ENCODE data around the gene SMPD3.

Gene SMPD3

DNA sequence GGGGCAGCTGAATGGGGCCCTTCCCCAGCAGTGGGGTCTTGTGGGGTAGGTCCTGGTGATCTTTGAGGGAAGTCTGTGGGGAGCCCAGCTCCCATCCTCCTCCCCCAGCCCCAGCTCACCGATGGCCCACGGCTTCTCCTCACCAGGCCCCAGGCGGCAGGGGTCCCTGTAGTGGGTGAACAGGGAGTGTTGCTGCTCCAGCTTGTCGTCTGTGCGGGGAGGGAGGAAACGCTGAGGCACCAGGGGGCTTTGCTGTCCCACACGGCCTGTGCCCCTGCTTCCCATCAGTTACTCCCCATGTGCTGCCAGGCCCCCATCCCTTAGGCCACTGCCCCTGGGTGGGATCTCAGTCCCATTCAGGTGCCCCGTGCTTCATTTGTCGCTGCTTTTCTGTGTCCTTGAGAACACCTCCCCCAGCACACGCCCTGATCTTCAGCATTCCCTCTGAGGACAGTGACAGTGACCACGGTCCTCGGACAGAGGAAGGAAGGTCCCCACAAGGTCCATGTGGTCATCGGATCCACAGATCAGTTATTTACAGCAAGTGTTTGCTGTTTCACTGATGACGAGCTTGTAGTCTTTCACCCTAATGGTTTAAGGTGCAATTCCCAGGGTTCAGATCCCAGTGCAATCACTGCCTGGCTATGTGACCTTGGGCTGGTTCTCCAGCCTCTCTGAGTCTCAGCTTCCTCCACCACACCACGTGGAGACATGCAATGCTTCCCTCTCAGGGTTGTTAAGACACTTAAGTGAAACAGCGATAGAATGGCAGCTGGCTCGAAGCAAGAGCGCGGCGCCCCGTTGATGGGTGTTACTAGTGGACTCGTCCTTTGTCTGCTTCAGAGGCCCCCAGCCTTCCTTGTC is 84.4 kb downstream of the SMPD3 start:
- DNase-seq (ENCODE audit: low read depth) = no peak
- no peak overlapping the region for H3K4me3 ChIP-seq (replicated peaks; ENCODE audit: low read depth, low read length)
- TF ChIP-seq, protein P1, sequence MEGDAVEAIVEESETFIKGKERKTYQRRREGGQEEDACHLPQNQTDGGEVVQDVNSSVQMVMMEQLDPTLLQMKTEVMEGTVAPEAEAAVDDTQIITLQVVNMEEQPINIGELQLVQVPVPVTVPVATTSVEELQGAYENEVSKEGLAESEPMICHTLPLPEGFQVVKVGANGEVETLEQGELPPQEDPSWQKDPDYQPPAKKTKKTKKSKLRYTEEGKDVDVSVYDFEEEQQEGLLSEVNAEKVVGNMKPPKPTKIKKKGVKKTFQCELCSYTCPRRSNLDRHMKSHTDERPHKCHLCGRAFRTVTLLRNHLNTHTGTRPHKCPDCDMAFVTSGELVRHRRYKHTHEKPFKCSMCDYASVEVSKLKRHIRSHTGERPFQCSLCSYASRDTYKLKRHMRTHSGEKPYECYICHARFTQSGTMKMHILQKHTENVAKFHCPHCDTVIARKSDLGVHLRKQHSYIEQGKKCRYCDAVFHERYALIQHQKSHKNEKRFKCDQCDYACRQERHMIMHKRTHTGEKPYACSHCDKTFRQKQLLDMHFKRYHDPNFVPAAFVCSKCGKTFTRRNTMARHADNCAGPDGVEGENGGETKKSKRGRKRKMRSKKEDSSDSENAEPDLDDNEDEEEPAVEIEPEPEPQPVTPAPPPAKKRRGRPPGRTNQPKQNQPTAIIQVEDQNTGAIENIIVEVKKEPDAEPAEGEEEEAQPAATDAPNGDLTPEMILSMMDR (IDR thresholded peaks at IDR 0.05; ENCODE audit: low read length, missing control alignments) = no peak

- DNase-seq (ENCODE audit: low read depth) = no peak
- H3K4me3 ChIP-seq (replicated peaks; ENCODE audit: low read depth, low read length) = no peak overlapping the region
- TF ChIP-seq, protein P1 (IDR thresholded peaks at IDR 0.05; ENCODE audit: low read length, missing control alignments) = no peak
These were observed 85.2 kb downstream of the SMPD3 start for GRCh38 chr16:68362947-68363657.

DNA sequence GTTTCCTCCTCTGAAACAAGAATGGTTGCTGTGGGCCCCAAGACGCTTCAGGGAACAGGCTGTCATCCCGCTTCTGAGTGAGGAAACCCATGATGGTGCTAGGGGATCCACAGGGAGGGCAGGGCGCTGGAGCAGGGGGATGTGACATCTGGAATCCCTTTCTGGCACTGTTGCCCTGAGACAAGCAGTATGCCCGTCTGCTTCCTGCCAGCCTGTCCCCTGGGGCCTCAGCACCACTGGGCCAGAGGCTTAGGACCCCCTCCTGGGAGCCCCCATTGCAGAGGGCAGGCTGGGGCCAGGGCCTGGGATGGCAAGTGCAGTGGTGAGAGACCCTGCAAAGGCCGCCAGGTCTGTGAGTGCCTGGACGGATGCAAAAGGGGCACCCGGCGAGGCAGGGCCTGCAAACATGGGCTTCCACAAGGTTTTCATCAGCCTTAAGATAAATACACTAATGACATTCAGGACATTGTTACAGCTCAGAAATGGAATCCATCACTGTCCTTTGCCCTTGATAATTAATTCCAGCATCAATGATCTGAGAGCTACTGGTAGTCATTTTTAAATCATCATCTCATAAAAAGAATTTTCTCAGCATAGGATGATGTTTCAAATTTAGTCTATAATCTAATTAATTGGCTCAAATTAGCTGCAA is 85.9 kb downstream of the SMPD3 start:
- no peak overlapping the region for H3K4me3 ChIP-seq (replicated peaks; ENCODE audit: low read depth, low read length)

GRCh38 chr16:68361485-68361884 is 86.8 kb downstream of the SMPD3 start:
- no peak overlapping the region for H3K4me3 ChIP-seq (replicated peaks; ENCODE audit: low read depth, low read length)
- TF ChIP-seq, protein P1 (IDR thresholded peaks at IDR 0.05; ENCODE audit: low read length, missing control alignments) = no peak
- DNase-seq (ENCODE audit: low read depth) = peak; percentile 8

More for the DNA sequence above, 85.9 kb downstream of the SMPD3 start:
- DNase-seq (ENCODE audit: low read depth) = no peak
- TF ChIP-seq, protein P1 (IDR thresholded peaks at IDR 0.05; ENCODE audit: low read length, missing control alignments) = no peak

DNA sequence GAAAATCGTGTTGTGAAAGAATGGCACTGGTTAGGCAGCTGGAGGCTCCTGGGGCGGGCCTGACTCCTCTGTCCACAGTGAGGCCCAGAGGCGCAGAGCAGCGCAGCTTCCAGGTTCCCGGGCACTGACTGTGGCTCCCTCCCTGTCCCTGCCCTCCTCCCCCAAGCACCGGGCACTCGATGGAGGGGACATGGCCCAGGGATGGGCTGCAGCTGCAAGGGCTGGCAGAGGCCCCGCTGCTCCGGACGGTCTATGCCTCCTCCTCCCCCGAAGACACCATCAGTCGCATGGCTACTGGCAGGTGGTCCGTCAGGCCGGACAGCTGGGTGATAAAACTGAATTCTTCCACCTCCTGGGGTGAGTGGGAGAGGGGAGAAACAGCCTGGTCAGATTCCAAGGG is 87.4 kb downstream of the SMPD3 start:
- TF ChIP-seq, protein P1 (IDR thresholded peaks at IDR 0.05; ENCODE audit: low read length, missing control alignments) = no peak
- no peak overlapping the region for H3K4me3 ChIP-seq (replicated peaks; ENCODE audit: low read depth, low read length)

GRCh38 chr16:68360547-68360946 is 87.8 kb downstream of the SMPD3 start:
- TF ChIP-seq, protein P1 (IDR thresholded peaks at IDR 0.05; ENCODE audit: low read length, missing control alignments) = no peak
- no peak overlapping the region for H3K4me3 ChIP-seq (replicated peaks; ENCODE audit: low read depth, low read length)
- no peak for DNase-seq (ENCODE audit: low read depth)

More for the DNA sequence above, 87.4 kb downstream of the SMPD3 start:
- no peak for DNase-seq (ENCODE audit: low read depth)
